SU-DHL-6 (cell line): ENCODE measurements around the gene UBE2D2.
A peak's percentile ranks its signal among the peaks of the same experiment; 100 is the strongest.
"Not testable (repeated sequence)": the region's sequence is repeated elsewhere in the genome, so short reads cannot be mapped to it uniquely, and the experiment has no call there.

Source experiments
- H2AFZ ChIP-seq: fragments of 200-600 bp; sonication (generic); 2 replicates; pipeline ENCODE4 v1.6.1; 2014; ENCODE audit warnings: low read depth, mild to moderate bottlenecking, moderate library complexity, mixed read lengths, antibody characterized with exemption, low read length; ENCODE audit not compliant: severe bottlenecking
- H3F3A ChIP-seq: fragments of 200-600 bp; shearing (Covaris generic); 2 replicates; pipeline ENCODE4 v1.6.0; 2016; ENCODE audit warnings: antibody characterized with exemption, mild to moderate bottlenecking; ENCODE audit not compliant: insufficient read depth
- H3K27ac ChIP-seq: fragments of 200-600 bp; sonication (generic); 2 replicates; pipeline ENCODE4 v1.5.1; 2016; ENCODE audit warnings: low read depth, mild to moderate bottlenecking, low read length, moderate library complexity, mixed read lengths
- H3K27me3 ChIP-seq: fragments of 200-600 bp; sonication (generic), shearing (Covaris generic); 2 replicates; pipeline ENCODE4 v1.6.0; 2014; ENCODE audit warnings: mild to moderate bottlenecking, low read length
- H3K36me3 ChIP-seq: fragments of 200-600 bp; sonication (generic); 2 replicates; pipeline ENCODE4 v1.6.1; 2014; ENCODE audit warnings: mild to moderate bottlenecking, low read length, mixed read lengths
- H3K4me2 ChIP-seq: fragments of 300-600, 200-600 bp; shearing (Covaris generic), sonication (generic); 2 replicates; pipeline ENCODE4 v1.6.0; 2014; ENCODE audit warnings: low read length, low read depth, mild to moderate bottlenecking; ENCODE audit not compliant: poor library complexity, severe bottlenecking
- H3K4me3 ChIP-seq: fragments of 200-600 bp; sonication (generic); 2 replicates; pipeline ENCODE4 v1.5.1; 2014; ENCODE audit warnings: antibody characterized with exemption, low read length, mild to moderate bottlenecking, mixed read lengths; ENCODE audit not compliant: insufficient read depth, poor library complexity, severe bottlenecking
- H3K79me2 ChIP-seq: fragments of 200-600 bp; sonication (generic); 2 replicates; pipeline ENCODE4 v1.6.1; 2014; ENCODE audit warnings: mild to moderate bottlenecking, low read length, moderate library complexity; ENCODE audit not compliant: insufficient read depth
- H3K9ac ChIP-seq: fragments of 200-600 bp; sonication (generic); 2 replicates; pipeline ENCODE4 v1.7.0; 2014; ENCODE audit warnings: mild to moderate bottlenecking, low read length
- H3K9me2 ChIP-seq: fragments of 200-600 bp; sonication (generic); replicated peaks from 2 replicates; pipeline ENCODE4 v1.6.1; 2014; ENCODE audit warnings: low read length; ENCODE audit not compliant: insufficient read depth
- H3K9me3 ChIP-seq: fragments of 200-600 bp; sonication (generic); 2 replicates; pipeline ENCODE4 v1.6.1; 2014; ENCODE audit warnings: low read length, mixed read lengths; ENCODE audit not compliant: insufficient read depth
- H4K20me1 ChIP-seq: fragments of 200-600 bp; sonication (generic); 2 replicates; pipeline ENCODE4 v1.6.1; 2014; ENCODE audit warnings: low read depth, mild to moderate bottlenecking, antibody characterized with exemption, low read length, moderate library complexity, mixed read lengths
- EZH2phosphoT487 ChIP-seq: fragments of 200-600 bp; sonication (generic), shearing (Covaris generic); conservative IDR thresholded peaks from 2 replicates; pipeline ENCODE4 v1.6.1; 2018; ENCODE audit warnings: mild to moderate bottlenecking, antibody characterized with exemption, low read length, moderate library complexity, mixed read lengths
- TF ChIP-seq, protein P1 (sequence below): fragments of 200-600 bp; sonication (generic); IDR thresholded peaks from one replicate; pipeline ENCODE4 v1.5.1; 2017; ENCODE audit warnings: antibody characterized with exemption, mild to moderate bottlenecking, low read length, moderate library complexity; ENCODE audit not compliant: insufficient read depth, poor library complexity, severe bottlenecking

Gene UBE2D2

DNA sequence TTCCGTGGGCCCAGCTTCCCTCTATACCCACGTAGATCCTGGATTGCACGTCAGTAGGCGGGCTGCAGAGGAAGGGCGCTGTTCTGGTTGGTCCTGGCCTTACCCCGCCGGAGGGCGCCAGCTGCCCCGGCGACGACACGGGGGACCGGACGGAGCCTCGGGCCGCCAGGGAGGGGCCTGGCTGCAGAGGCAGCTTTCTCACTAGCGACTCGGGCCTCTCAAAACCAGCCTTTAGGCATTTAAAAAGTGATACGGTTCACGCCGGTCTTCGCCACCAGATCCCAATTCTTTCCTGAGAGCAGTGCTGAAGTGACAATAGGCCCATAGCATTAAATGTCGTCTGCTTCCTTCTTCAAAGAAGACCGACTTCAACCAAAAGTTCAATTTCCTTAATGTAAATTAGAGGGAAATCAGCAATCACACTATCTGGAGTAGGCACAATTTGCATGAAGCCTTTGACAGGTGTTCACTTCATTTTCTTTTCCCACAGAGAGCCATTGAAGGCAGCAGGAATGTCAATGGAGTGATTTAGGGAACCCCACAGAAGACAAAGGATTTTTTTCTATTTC lies 17.6 kb upstream of the UBE2D2 start:
- no peaks in the 10 kb centered on the region for H3K9me2 ChIP-seq
- H3K79me2 ChIP-seq = no peaks in the 10 kb centered on the region
- peak overlapping the region; percentile 26 for H3K9ac ChIP-seq
- no peaks in the 10 kb centered on the region for H3K27me3 ChIP-seq
- H3F3A ChIP-seq = 0 out of 2 replicates have a peak, but pooled peaks cover 4% of the 10 kb centered on the region
- H3K4me2 ChIP-seq = peak overlapping the region; percentile 50
- H2AFZ ChIP-seq = peak overlapping the region; percentile 64
- H3K9me3 ChIP-seq = no peaks in the 10 kb centered on the region
- no peaks in the 10 kb centered on the region for H4K20me1 ChIP-seq
- no peak for TF ChIP-seq EZH2phosphoT487
- TF ChIP-seq, protein P1, sequence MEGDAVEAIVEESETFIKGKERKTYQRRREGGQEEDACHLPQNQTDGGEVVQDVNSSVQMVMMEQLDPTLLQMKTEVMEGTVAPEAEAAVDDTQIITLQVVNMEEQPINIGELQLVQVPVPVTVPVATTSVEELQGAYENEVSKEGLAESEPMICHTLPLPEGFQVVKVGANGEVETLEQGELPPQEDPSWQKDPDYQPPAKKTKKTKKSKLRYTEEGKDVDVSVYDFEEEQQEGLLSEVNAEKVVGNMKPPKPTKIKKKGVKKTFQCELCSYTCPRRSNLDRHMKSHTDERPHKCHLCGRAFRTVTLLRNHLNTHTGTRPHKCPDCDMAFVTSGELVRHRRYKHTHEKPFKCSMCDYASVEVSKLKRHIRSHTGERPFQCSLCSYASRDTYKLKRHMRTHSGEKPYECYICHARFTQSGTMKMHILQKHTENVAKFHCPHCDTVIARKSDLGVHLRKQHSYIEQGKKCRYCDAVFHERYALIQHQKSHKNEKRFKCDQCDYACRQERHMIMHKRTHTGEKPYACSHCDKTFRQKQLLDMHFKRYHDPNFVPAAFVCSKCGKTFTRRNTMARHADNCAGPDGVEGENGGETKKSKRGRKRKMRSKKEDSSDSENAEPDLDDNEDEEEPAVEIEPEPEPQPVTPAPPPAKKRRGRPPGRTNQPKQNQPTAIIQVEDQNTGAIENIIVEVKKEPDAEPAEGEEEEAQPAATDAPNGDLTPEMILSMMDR = peak; percentile 55
- peak overlapping the region; percentile 10; the same call in 1 of the 2 replicates for H3K27ac ChIP-seq
- H3K36me3 ChIP-seq = no peaks in the 10 kb centered on the region
- H3K4me3 ChIP-seq = peak overlapping the region; percentile 7

DNA sequence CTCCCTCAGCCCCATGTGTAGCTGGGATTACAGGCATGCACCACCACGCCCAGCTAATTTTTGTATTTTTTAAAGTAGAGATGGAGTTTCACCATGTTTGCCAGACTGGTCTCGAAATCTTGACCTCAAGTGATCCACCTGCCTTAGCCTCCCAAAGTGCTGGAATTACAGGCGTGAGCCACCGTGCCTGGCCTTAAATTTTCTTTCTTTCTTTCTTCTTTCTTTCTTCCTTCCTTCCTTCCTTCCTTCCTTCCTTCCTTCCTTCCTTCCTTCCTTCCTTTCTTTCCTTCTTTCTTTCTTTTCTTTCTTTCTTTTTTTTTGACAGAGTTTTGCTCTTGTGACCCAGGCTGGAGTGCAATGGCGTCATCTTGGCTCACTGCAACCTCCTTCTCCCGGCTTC lies 14.5 kb upstream of the UBE2D2 start:
- not testable (repeated sequence) for H3K9ac ChIP-seq, H4K20me1 ChIP-seq, H2AFZ ChIP-seq, H3F3A ChIP-seq, H3K9me2 ChIP-seq, H3K79me2 ChIP-seq, H3K27ac ChIP-seq, H3K4me3 ChIP-seq, H3K36me3 ChIP-seq, H3K4me2 ChIP-seq, H3K9me3 ChIP-seq, H3K27me3 ChIP-seq

GRCh38 chr5:139549162-139549894 lies 11.8 kb upstream of the UBE2D2 start:
- no peaks in the 10 kb centered on the region for H3F3A ChIP-seq
- no peak overlapping the region for H3K4me2 ChIP-seq
- H3K36me3 ChIP-seq = no peaks in the 10 kb centered on the region
- H3K27ac ChIP-seq = no peak overlapping the region
- 0 out of 2 replicates have a peak, but pooled peaks cover 2% of the 10 kb centered on the region for H3K27me3 ChIP-seq
- no peak for TF ChIP-seq EZH2phosphoT487
- TF ChIP-seq, protein P1 = no peak
- H3K4me3 ChIP-seq = no peak overlapping the region
- no peak overlapping the region for H2AFZ ChIP-seq
- H3K9me2 ChIP-seq = no peaks in the 10 kb centered on the region
- H3K9me3 ChIP-seq = no peaks in the 10 kb centered on the region
- H4K20me1 ChIP-seq = no peaks in the 10 kb centered on the region
- H3K9ac ChIP-seq = no peak overlapping the region
- no peaks in the 10 kb centered on the region for H3K79me2 ChIP-seq

- not testable (repeated sequence) for H3K27ac ChIP-seq, H3K4me3 ChIP-seq, H3K9me2 ChIP-seq, H3K79me2 ChIP-seq, H4K20me1 ChIP-seq, H3K9me3 ChIP-seq, H3K36me3 ChIP-seq, H3K9ac ChIP-seq, H3K27me3 ChIP-seq, H3F3A ChIP-seq, H3K4me2 ChIP-seq, H2AFZ ChIP-seq
Measured at GRCh38 chr5:139550051-139550872, 10.9 kb upstream of the UBE2D2 start.
